ENCODE results near the gene SESN3.

DNA sequence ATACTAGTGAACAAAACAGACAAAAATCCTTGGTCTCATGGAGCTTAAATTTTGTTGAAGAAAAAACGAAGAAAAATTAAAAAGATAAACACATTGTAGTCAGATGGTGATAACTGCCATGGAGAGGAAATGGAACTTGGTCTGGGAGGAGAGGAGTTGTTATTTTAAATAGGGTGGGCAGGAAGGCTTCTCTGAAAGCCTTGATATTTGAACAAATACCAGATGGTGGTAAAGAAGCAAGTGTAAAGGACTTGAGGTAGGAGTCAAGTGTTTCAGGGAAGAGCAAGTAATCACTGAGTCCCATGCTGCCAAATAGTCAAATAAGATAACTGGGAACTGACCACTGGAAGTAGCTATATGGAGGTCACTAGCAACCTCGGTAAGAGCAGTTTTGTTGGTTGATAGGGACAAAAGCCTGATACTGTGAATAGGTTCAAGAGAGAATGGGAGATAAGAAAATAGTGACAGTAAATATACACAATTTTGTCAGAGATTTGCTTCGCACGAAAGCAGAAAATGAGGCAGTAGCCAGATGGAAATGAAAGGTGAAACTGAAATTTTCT is 55.1 kb downstream of the SESN3 start:
- TF ChIP-seq, protein P1, sequence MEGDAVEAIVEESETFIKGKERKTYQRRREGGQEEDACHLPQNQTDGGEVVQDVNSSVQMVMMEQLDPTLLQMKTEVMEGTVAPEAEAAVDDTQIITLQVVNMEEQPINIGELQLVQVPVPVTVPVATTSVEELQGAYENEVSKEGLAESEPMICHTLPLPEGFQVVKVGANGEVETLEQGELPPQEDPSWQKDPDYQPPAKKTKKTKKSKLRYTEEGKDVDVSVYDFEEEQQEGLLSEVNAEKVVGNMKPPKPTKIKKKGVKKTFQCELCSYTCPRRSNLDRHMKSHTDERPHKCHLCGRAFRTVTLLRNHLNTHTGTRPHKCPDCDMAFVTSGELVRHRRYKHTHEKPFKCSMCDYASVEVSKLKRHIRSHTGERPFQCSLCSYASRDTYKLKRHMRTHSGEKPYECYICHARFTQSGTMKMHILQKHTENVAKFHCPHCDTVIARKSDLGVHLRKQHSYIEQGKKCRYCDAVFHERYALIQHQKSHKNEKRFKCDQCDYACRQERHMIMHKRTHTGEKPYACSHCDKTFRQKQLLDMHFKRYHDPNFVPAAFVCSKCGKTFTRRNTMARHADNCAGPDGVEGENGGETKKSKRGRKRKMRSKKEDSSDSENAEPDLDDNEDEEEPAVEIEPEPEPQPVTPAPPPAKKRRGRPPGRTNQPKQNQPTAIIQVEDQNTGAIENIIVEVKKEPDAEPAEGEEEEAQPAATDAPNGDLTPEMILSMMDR (IDR thresholded peaks at IDR 0.05; ENCODE audit: poor library complexity, severe bottlenecking): no peak
- no peak for TF ChIP-seq MXI1 (conservative IDR thresholded peaks at IDR 0.05; ENCODE audit: poor library complexity, severe bottlenecking)
- TF ChIP-seq POLR2AphosphoS5 (IDR thresholded peaks at IDR 0.05): no peak
- no peak for TF ChIP-seq SMC3 (conservative IDR thresholded peaks at IDR 0.05; ENCODE audit: poor library complexity)
- no peak for TF ChIP-seq RAD21 (conservative IDR thresholded peaks at IDR 0.05)
- TF ChIP-seq, protein P2, sequence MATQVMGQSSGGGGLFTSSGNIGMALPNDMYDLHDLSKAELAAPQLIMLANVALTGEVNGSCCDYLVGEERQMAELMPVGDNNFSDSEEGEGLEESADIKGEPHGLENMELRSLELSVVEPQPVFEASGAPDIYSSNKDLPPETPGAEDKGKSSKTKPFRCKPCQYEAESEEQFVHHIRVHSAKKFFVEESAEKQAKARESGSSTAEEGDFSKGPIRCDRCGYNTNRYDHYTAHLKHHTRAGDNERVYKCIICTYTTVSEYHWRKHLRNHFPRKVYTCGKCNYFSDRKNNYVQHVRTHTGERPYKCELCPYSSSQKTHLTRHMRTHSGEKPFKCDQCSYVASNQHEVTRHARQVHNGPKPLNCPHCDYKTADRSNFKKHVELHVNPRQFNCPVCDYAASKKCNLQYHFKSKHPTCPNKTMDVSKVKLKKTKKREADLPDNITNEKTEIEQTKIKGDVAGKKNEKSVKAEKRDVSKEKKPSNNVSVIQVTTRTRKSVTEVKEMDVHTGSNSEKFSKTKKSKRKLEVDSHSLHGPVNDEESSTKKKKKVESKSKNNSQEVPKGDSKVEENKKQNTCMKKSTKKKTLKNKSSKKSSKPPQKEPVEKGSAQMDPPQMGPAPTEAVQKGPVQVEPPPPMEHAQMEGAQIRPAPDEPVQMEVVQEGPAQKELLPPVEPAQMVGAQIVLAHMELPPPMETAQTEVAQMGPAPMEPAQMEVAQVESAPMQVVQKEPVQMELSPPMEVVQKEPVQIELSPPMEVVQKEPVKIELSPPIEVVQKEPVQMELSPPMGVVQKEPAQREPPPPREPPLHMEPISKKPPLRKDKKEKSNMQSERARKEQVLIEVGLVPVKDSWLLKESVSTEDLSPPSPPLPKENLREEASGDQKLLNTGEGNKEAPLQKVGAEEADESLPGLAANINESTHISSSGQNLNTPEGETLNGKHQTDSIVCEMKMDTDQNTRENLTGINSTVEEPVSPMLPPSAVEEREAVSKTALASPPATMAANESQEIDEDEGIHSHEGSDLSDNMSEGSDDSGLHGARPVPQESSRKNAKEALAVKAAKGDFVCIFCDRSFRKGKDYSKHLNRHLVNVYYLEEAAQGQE (IDR thresholded peaks at IDR 0.05; ENCODE audit: borderline replicate concordance): no peak
- no peak for TF ChIP-seq EZH2 (IDR thresholded peaks at IDR 0.05; ENCODE audit: borderline replicate concordance, insufficient read depth, low read length, poor library complexity, severe bottlenecking)
